Mucosa of descending colon (tissue), 3 donors: Measurements from ENCODE around the gene ZNF678. TPM values are rescaled to one million over a fixed set of nuclear protein-coding genes. Genes with fewer than 3 reads are reported as not detected.
"Not testable (repeated sequence)": the region's sequence is repeated elsewhere in the genome, so short reads cannot be mapped to it uniquely, and the experiment has no call there.

ENCODE experiments used
- ATAC-seq: fragments of 200-7000 bp; cut with Tn5 transposase; one replicate; pipeline ENCODE4 v1.9.1; 2020; ENCODE audit warnings: mild to moderate bottlenecking, moderate library complexity
- DNase-seq, 3 donors: peaks; one replicate each; pipeline ENCODE4 v3.0.0-alpha.2; 2020
- H3K36me3 ChIP-seq: fragments of 200-600 bp; one replicate; pipeline ENCODE4 v1.8.0; 2021; ENCODE audit warnings: low read depth, mild to moderate bottlenecking
- H3K4me1 ChIP-seq: fragments of 200-600 bp; one replicate; pipeline ENCODE4 v1.8.0; 2021; ENCODE audit warnings: low read depth, mild to moderate bottlenecking
- H3K4me3 ChIP-seq: fragments of 200-600 bp; one replicate; pipeline ENCODE4 v1.8.0; 2021; ENCODE audit warnings: mild to moderate bottlenecking
- H3K9me3 ChIP-seq: fragments of 200-600 bp; one replicate; pipeline ENCODE4 v1.8.0; 2021; ENCODE audit warnings: mild to moderate bottlenecking
- CTCF ChIP-seq: fragments of 200-600 bp; IDR thresholded peaks from one replicate; pipeline ENCODE4 v1.8.0; 2022; ENCODE audit warnings: antibody characterized with exemption, mild to moderate bottlenecking
- intact Hi-C, 2 donors: fragments of 100-400 bp; cut with DNase I in 1 of 2; cut with micrococcal nuclease in 1 of 2; formaldehyde crosslinking; loops; one replicate each; pipeline versions ENCODE4 v1.11.0 to v1.11.1; 2022; cut with DNase I, micrococcal nuclease
- total RNA-seq, 3 donors: library from RNA; stranded (reverse); fragmentation: NEBNext Ultra II Directional in 2 of 3; extraction: Animal tissue kit (Norgen Biotek cat#: 25700) in 2 of 3; gene quantifications; one replicate each; pipeline versions ENCODE4 v1.2.1 to v1.2.4, GENCODE V29; 2021 to 2023
- donor health status: DM: no; HTN: no; CAD: no; lungs with moderate emphysema.
- donor health status: DM: no; HTN: no; CAD: no.
- donor health status: DM: no; HTN: yes; CAD: no.

ZNF678 gene
- total RNA-seq, 3 donors from 2014 or later: 6.8 to 10.4 (median 8.9) TPM

- intact Hi-C loops: no loop called here
- Histone ChIP-seq H3K4me3 (no peak overlapping the region), H3K36me3 (no peaks in the 10 kb centered on the region), H3K4me1 (no peaks in the 10 kb centered on the region), H3K9me3 (peaks cover 39% of the 10 kb centered on the region)
- DNase-seq: no peak
- TF ChIP-seq CTCF: no peak
- no peak for ATAC-seq
These were observed 11.6 kb downstream of the ZNF678 start for GRCh38 chr1:227574926-227575325.

- TF ChIP-seq CTCF: no peak
- DNase-seq: no peak
- intact Hi-C loops: no loop called here
- Histone ChIP-seq H3K4me3 (no peak overlapping the region), H3K4me1 (no peaks in the 10 kb centered on the region), H3K36me3 (no peaks in the 10 kb centered on the region), H3K9me3 (peaks cover 45% of the 10 kb centered on the region)
- ATAC-seq: no peak
These were observed 12.8 kb downstream of the ZNF678 start for GRCh38 chr1:227576189-227576588.

- H3K4me1 ChIP-seq: no peaks in the 10 kb centered on the region
- DNase-seq: no peak
- H3K4me3 ChIP-seq: no peak overlapping the region
- ATAC-seq: no peak
- TF ChIP-seq CTCF: no peak
- no peaks in the 10 kb centered on the region for H3K36me3 ChIP-seq
- H3K9me3 ChIP-seq: peaks cover 47% of the 10 kb centered on the region
- intact Hi-C loops: no loop called here
These were observed 14.1 kb downstream of the ZNF678 start for GRCh38 chr1:227577500-227577899.

DNA sequence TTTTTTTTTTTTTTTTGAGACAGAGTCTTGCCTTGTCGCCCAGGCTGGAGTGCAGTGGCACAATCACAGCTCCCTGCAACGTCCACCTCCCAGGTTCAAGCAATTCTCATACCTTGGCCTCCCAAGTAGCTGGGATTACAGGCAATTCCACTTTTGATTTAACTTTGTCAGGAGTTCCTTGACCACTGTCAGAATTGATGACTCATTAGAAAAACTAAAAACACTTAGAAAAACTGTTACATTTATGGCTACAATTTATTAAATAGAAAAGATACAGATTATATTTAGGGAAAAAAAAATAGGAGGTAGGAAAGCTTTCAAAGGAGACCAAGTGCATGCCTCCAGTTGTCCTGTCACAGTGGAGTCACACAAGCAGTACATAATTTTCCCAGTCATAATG is 20.0 kb downstream of the ZNF678 start:
- ATAC-seq (no peak), DNase-seq (no peak)
- Histone ChIP-seq H3K9me3 (peaks cover 38% of the 10 kb centered on the region), H3K36me3 (no peaks in the 10 kb centered on the region), H3K4me1 (no peaks in the 10 kb centered on the region), H3K4me3 (no peak overlapping the region)
- no peak for TF ChIP-seq CTCF
- intact Hi-C loops: no loop called here

GRCh38 chr1:227586733-227587132 is 23.4 kb downstream of the ZNF678 start:
- TF ChIP-seq CTCF: no peak
- intact Hi-C loops: no loop called here
- Histone ChIP-seq H3K36me3 (no peaks in the 10 kb centered on the region), H3K4me1 (no peaks in the 10 kb centered on the region), H3K9me3 (peaks cover 57% of the 10 kb centered on the region), H3K4me3 (no peak overlapping the region)
- ATAC-seq (no peak), DNase-seq (no peak)

DNA sequence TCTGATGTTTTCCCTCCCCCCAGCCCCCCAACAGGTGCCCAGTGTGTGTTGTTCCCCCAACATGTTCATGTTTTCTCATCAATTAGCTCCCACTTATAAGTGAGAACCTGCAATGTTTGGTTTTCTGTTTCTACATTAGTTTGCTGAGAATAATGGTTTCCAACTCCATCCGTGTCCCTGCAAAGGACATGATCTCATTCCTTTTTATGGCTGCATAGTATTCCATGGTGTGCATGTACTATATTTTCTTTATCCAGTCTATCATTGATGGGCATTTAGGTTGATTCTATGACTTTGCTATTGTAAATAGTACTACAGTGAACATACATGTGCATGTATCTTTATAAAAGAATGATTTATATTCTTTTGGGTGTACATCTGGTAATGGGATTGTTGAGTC is 24.6 kb downstream of the ZNF678 start:
- ATAC-seq (no peak), DNase-seq (no peak)

DNA sequence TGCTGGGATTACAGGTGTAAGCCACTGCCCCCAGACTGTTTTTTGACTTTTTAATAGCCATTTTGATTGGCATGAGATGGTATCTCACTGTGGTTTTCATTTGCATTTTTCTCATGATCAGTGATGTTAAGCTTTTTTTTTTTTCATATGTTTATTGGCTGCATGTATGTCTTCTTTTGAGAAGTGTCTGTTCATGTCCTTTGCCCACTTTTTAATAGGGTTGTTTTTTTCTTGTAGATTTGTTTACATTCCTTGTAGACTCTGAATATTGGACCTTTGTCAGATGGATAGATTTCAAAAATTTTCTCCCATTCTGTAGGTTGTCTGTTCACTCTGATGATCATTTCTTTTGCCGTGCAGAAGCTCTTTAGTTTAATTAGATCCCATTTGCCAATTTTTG is 25.4 kb downstream of the ZNF678 start:
- DNase-seq, H3K36me3 ChIP-seq, intact Hi-C loops, ATAC-seq, H3K4me1 ChIP-seq, H3K4me3 ChIP-seq: not testable (repeated sequence)
- H3K9me3 ChIP-seq: peaks cover 64% of the 10 kb centered on the region

More for the DNA sequence above, 24.6 kb downstream of the ZNF678 start:
- Histone ChIP-seq H3K9me3 (peaks cover 62% of the 10 kb centered on the region), H3K4me3 (no peak overlapping the region), H3K36me3 (no peaks in the 10 kb centered on the region), H3K4me1 (no peaks in the 10 kb centered on the region)
- no peak for TF ChIP-seq CTCF
- intact Hi-C loops: no loop called here

- H3K4me3 ChIP-seq, ATAC-seq, intact Hi-C loops, DNase-seq, H3K36me3 ChIP-seq, H3K4me1 ChIP-seq: not testable (repeated sequence)
- H3K9me3 ChIP-seq: peaks cover 63% of the 10 kb centered on the region
These were observed 26.4 kb downstream of the ZNF678 start for GRCh38 chr1:227589777-227590176.

- ATAC-seq, H3K4me3 ChIP-seq, DNase-seq, H3K4me1 ChIP-seq, intact Hi-C loops, H3K36me3 ChIP-seq: not testable (repeated sequence)
- H3K9me3 ChIP-seq: peaks cover 76% of the 10 kb centered on the region
These were observed 32.9 kb downstream of the ZNF678 start for GRCh38 chr1:227596222-227596621.
